SJSA1 (cell line): ENCODE results near the gene LTBP2. TPM values are rescaled to one million over a fixed set of nuclear protein-coding genes. Genes with fewer than 3 reads are reported as not detected.

Source experiments
- DNase-seq, 2 experiments: peaks; one replicate each; pipeline ENCODE4 v3.0.0-alpha.2; 2015 to 2020; ENCODE audit warnings: low spot score in 2 of 2, low read depth in 1 of 2
- H3K27ac ChIP-seq: fragments of 250-450 bp; sonication (Bioruptor Pico); 2 replicates; pipeline ENCODE4 v1.5.1; 2020; ENCODE audit warnings: mild to moderate bottlenecking, moderate library complexity
- H3K27me3 ChIP-seq: fragments of 250-450 bp; sonication (Bioruptor Pico); replicated peaks from 2 replicates; pipeline ENCODE4 v1.5.1; 2020; ENCODE audit warnings: mild to moderate bottlenecking, moderate library complexity
- H3K36me3 ChIP-seq: fragments of 250-450 bp; sonication (Bioruptor Pico); 2 replicates; pipeline ENCODE4 v1.5.1; 2020; ENCODE audit warnings: mild to moderate bottlenecking
- H3K4me1 ChIP-seq: fragments of 250-450 bp; sonication (Bioruptor Pico); replicated peaks from 2 replicates; pipeline ENCODE4 v1.6.1; 2021; ENCODE audit warnings: mild to moderate bottlenecking
- H3K4me3 ChIP-seq: fragments of 250-450 bp; sonication (Bioruptor Pico); 2 replicates; pipeline ENCODE4 v1.5.1; 2020; ENCODE audit warnings: mild to moderate bottlenecking
- H3K9me3 ChIP-seq: fragments of 250-450 bp; sonication (Bioruptor Pico); replicated peaks from 2 replicates; pipeline ENCODE4 v1.5.1; 2020; ENCODE audit warnings: mild to moderate bottlenecking
- total RNA-seq: library from RNA; depleted of rRNA; stranded (reverse); fragments of >200 nt; shearing (Covaris generic); gene quantifications from 2 replicates; pipeline ENCODE4 v1.2.3, GENCODE V29; 2014

Gene LTBP2
- total RNA-seq, 1 experiment from 2014 or later: 2.2 TPM

- Histone ChIP-seq H3K4me3 (no peak overlapping the region), H3K4me1 (peaks cover 3% of the 10 kb centered on the region; the same call in 1 of the 2 replicates), H3K9me3 (no peaks in the 10 kb centered on the region), H3K27ac (no peak overlapping the region), H3K27me3 (no peaks in the 10 kb centered on the region), H3K36me3 (no peaks in the 10 kb centered on the region)
- DNase-seq: no peak
Observed at GRCh38 chr14:74647678-74648461, 35.8 kb upstream of the LTBP2 start.

DNA sequence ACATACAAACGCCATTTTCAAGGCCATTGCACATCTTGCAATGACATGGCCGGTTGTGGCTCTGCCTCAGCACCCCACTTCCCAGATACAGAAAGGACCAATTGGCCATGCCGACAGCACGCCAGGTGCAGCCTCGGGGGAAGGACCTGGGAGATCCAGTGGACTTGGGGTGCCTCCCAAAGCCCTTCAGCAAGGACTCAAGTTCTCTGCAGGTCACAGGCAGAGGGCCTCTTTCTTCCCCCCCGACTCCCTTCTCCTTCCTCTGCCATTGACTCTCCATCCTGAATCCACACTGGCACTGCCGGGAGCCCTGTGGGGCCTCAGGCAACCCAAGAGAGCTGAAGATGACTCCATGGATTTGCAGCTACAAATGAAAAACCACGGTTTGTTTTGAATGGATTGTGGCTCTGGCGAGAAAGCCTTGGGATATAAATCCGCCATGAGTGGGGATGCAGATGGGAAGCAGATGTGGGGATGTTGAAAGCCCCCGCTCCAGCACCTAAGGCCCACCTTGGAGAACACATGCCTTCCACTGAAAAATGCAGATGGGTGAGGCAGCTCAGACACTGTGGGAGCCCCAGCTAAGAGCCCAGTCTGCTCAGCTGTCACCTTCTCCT lies 35.1 kb upstream of the LTBP2 start:
- no peaks in the 10 kb centered on the region for H3K9me3 ChIP-seq
- H3K27ac ChIP-seq: no peak overlapping the region
- no peak overlapping the region for H3K4me3 ChIP-seq
- DNase-seq: no peak
- no peaks in the 10 kb centered on the region for H3K27me3 ChIP-seq
- no peaks in the 10 kb centered on the region for H3K4me1 ChIP-seq
- no peaks in the 10 kb centered on the region for H3K36me3 ChIP-seq

GRCh38 chr14:74645756-74646470 lies 33.9 kb upstream of the LTBP2 start:
- no peak for DNase-seq
- Histone ChIP-seq H3K4me3 (no peak overlapping the region), H3K4me1 (no peaks in the 10 kb centered on the region), H3K36me3 (no peaks in the 10 kb centered on the region), H3K9me3 (no peaks in the 10 kb centered on the region), H3K27me3 (no peaks in the 10 kb centered on the region), H3K27ac (no peak overlapping the region)

DNA sequence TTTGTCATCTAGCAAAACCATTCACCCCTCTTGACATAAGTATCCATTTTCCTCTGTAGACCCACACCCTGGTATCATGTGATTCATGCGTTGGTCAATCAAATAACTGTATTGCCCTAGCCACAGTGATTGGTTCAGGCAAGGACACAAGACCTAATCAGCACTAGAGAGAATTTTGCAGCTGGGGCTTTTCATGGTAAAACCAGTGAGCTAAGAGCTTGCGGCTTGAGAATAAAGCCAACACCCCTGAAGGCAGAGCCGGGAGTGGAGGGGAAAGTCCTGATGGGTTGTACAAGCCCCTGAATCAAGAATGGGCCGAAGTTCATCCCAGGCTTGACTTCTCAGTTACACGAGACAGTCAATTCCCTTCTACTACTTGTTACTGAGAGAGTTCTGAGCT lies 33.2 kb upstream of the LTBP2 start:
- no peak overlapping the region for H3K27ac ChIP-seq
- H3K4me1 ChIP-seq: no peaks in the 10 kb centered on the region
- no peak overlapping the region for H3K4me3 ChIP-seq
- H3K36me3 ChIP-seq: no peaks in the 10 kb centered on the region
- H3K9me3 ChIP-seq: no peaks in the 10 kb centered on the region
- no peaks in the 10 kb centered on the region for H3K27me3 ChIP-seq
- no peak for DNase-seq

DNA sequence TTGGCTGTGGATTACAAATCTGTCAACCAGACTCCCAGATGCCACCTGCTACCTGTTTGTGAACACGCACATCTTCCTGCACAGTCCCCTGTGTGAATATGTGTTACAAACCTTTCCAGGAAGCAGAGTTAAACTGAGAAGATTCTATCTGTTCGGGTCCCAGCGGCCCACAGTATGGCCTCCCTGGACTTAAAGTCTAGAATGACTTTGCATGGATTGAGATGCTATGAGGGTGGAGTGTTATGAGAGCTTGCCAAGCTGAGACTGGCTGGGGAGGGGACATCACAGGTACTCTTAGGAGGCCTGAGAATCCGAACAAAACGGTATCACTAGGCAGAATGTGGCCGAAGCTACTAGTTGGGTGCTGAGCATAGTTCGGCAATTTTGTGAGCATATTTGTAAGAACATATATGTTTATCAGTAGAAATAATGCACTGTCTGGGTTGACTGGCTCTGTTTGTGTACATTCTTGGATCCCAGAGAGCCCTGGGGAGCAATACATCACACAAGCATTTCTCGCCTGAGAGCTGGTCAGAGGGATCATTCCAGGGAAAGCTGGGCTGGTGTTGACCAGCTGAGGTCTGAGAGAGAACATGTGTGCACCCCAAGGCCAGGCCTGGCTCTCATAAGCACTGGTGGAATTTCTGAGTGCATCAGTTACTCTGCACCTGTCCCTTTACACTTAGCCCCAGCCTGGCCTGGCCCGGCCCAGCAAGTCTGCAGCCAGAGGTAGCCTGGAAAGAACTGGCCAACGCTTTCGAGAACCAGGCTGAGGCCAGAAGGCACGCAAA lies 29.8 kb upstream of the LTBP2 start:
- H3K36me3 ChIP-seq: no peaks in the 10 kb centered on the region
- no peak overlapping the region for H3K27ac ChIP-seq
- H3K9me3 ChIP-seq: no peaks in the 10 kb centered on the region
- no peak overlapping the region for H3K4me3 ChIP-seq
- no peaks in the 10 kb centered on the region for H3K4me1 ChIP-seq
- no peaks in the 10 kb centered on the region for H3K27me3 ChIP-seq
- no peak for DNase-seq

DNA sequence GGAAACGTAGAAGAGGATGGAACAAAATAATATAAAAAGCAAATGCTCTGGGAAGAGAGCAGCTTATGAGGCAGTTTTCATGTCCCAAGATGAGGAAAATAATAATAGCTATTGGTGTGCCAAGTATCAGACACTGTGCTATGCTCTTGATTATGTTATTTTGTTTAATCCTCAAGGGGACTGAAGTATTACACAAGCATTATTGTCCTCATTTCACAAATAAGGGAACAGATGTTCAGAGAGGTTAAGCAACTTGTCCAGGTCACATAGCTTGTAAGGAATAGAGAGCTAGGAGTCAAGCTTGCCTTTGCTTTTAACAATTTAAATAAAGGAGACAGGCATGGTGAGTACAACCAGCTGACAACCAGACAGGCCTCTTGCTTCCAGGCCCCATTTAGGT lies 26.9 kb upstream of the LTBP2 start:
- DNase-seq: no peak
- Histone ChIP-seq H3K4me3 (no peak overlapping the region), H3K9me3 (no peaks in the 10 kb centered on the region), H3K36me3 (no peaks in the 10 kb centered on the region), H3K4me1 (no peaks in the 10 kb centered on the region), H3K27me3 (no peaks in the 10 kb centered on the region), H3K27ac (no peak overlapping the region)

GRCh38 chr14:74638066-74638465 lies 26.0 kb upstream of the LTBP2 start:
- no peak for DNase-seq
- no peaks in the 10 kb centered on the region for H3K27me3 ChIP-seq
- H3K27ac ChIP-seq: no peak overlapping the region
- H3K9me3 ChIP-seq: no peaks in the 10 kb centered on the region
- H3K4me3 ChIP-seq: no peak overlapping the region
- no peaks in the 10 kb centered on the region for H3K4me1 ChIP-seq
- H3K36me3 ChIP-seq: no peaks in the 10 kb centered on the region

DNA sequence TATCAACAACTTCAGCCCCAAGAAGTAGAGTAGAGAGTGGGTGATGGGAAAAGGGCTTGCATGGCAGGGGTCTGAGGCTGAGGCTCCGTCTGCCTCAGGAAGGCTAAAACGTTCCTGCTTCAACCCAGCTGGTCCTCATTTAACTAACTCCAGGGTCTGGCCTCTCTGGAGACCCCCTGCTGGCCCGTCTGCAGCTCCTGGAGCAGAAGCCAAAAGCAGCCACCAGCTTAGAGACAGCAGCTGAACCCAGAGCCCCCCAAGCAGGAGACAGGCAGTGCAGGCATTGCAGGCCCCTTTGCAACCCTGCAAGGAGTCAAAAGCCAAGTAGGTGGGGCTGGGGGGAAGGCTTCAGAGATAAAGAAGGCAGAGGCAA lies 25.1 kb upstream of the LTBP2 start:
- no peak for DNase-seq
- Histone ChIP-seq H3K4me1 (no peaks in the 10 kb centered on the region), H3K27ac (no peak overlapping the region), H3K27me3 (no peaks in the 10 kb centered on the region), H3K9me3 (no peaks in the 10 kb centered on the region), H3K4me3 (no peak overlapping the region), H3K36me3 (no peaks in the 10 kb centered on the region)

- Histone ChIP-seq H3K4me3 (no peak overlapping the region), H3K27ac (no peak overlapping the region), H3K9me3 (no peaks in the 10 kb centered on the region), H3K36me3 (no peaks in the 10 kb centered on the region), H3K4me1 (no peaks in the 10 kb centered on the region), H3K27me3 (no peaks in the 10 kb centered on the region)
- no peak for DNase-seq
Observed at GRCh38 chr14:74636424-74637177, 24.6 kb upstream of the LTBP2 start.

- Histone ChIP-seq H3K27me3 (no peaks in the 10 kb centered on the region), H3K9me3 (no peaks in the 10 kb centered on the region), H3K36me3 (no peaks in the 10 kb centered on the region), H3K27ac (no peak overlapping the region), H3K4me3 (no peak overlapping the region), H3K4me1 (no peaks in the 10 kb centered on the region)
- no peak for DNase-seq
Observed at GRCh38 chr14:74635847-74636246, 23.8 kb upstream of the LTBP2 start.

- H3K27me3 ChIP-seq: no peaks in the 10 kb centered on the region
Observed at GRCh38 chr14:74634964-74635363, 22.9 kb upstream of the LTBP2 start.

GRCh38 chr14:74634481-74634880 lies 22.4 kb upstream of the LTBP2 start:
- Histone ChIP-seq H3K27ac (no peak overlapping the region), H3K9me3 (no peaks in the 10 kb centered on the region)
- no peak for DNase-seq

More at GRCh38 chr14:74634964-74635363, 22.9 kb upstream of the LTBP2 start:
- DNase-seq: no peak
- no peak overlapping the region for H3K4me3 ChIP-seq
- H3K36me3 ChIP-seq: no peaks in the 10 kb centered on the region
- no peaks in the 10 kb centered on the region for H3K4me1 ChIP-seq
- no peaks in the 10 kb centered on the region for H3K9me3 ChIP-seq
- H3K27ac ChIP-seq: no peak overlapping the region

More at GRCh38 chr14:74634481-74634880, 22.4 kb upstream of the LTBP2 start:
- H3K4me3 ChIP-seq: no peak overlapping the region
- no peaks in the 10 kb centered on the region for H3K36me3 ChIP-seq
- no peaks in the 10 kb centered on the region for H3K27me3 ChIP-seq
- no peaks in the 10 kb centered on the region for H3K4me1 ChIP-seq
